B cell (primary cell): ENCODE data around the gene CCDC137.

ENCODE experiments used
- EZH2 ChIP-seq: IDR thresholded peaks from 2 replicates; pipeline ENCODE4 v1.6.1; 2012; ENCODE audit warnings: borderline replicate concordance, low read depth, mild to moderate bottlenecking, moderate library complexity, low read length; ENCODE audit not compliant: insufficient read depth, poor library complexity, severe bottlenecking
- TF ChIP-seq, protein P1 (sequence below): fragments of 200-600 bp; IDR thresholded peaks from one replicate; pipeline ENCODE4 v1.8.0; 2022; ENCODE audit warnings: antibody characterized with exemption, mild to moderate bottlenecking

DNA sequence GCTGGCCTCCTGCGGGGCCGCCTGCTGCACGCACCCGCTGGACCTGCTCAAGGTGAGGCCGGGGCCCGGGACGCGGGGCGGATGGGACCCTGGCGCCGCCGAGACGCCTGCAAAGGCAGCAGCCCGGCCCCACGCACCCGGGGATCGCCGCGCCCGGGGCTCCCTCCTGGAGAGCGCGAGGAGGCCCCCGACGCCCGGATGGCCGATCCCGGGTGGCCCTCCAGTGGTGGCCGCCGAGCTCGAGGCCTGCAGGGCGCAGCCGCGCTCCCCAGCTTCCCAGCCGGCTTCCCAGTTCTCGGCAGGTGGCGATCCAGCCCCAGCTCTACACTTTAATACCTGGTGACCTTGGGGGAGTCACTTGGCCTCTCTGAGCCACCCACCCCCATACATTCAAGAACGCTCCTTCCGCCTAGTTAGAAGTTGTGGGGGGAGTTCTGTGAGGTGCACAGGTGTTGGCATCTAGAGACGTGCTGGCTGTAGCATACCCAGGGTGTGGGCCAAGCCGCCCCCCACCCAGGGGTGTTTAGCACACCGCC is 46.0 kb downstream of the CCDC137 start:
- no peak for TF ChIP-seq EZH2
- TF ChIP-seq, protein P1, sequence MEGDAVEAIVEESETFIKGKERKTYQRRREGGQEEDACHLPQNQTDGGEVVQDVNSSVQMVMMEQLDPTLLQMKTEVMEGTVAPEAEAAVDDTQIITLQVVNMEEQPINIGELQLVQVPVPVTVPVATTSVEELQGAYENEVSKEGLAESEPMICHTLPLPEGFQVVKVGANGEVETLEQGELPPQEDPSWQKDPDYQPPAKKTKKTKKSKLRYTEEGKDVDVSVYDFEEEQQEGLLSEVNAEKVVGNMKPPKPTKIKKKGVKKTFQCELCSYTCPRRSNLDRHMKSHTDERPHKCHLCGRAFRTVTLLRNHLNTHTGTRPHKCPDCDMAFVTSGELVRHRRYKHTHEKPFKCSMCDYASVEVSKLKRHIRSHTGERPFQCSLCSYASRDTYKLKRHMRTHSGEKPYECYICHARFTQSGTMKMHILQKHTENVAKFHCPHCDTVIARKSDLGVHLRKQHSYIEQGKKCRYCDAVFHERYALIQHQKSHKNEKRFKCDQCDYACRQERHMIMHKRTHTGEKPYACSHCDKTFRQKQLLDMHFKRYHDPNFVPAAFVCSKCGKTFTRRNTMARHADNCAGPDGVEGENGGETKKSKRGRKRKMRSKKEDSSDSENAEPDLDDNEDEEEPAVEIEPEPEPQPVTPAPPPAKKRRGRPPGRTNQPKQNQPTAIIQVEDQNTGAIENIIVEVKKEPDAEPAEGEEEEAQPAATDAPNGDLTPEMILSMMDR: no peak
